Measurements from ENCODE around the gene JAK2. TPM values are rescaled to one million over a fixed set of nuclear protein-coding genes. Genes with fewer than 3 reads are reported as not detected.

JAK2 gene
- total and polyA plus RNA-seq, 2 experiments from 2014 or later, result 14.3 to 17.1 TPM

GRCh38 chr9:5113523-5113922 lies 128.5 kb downstream of the JAK2 start:
- Histone ChIP-seq H3K4me2 (no peak overlapping the region), H3K9me3 (ENCODE audit: low read depth) (no peaks in the 10 kb centered on the region)

GRCh38 chr9:5113994-5114748 lies 129.1 kb downstream of the JAK2 start:
- WGBS (ENCODE audit: low lambda C conversion rate, missing lambda C conversion rate), result 96% methylated on average over 22 of the region's 22 CpGs
- no peaks in the 10 kb centered on the region for H3K27me3 ChIP-seq
- H3K4me3 ChIP-seq, result no peak overlapping the region

More at GRCh38 chr9:5113523-5113922, 128.5 kb downstream of the JAK2 start:
- Histone ChIP-seq H3K27ac (no peak overlapping the region), H3K4me3 (no peak overlapping the region), H4K20me1 (ENCODE audit: insufficient read depth, poor library complexity, severe bottlenecking) (no peaks in the 10 kb centered on the region), H2AFZ (no peak overlapping the region), H3K36me3 (replicated peaks; ENCODE audit: insufficient read depth, low read depth) (no peaks in the 10 kb centered on the region), H3K27me3 (no peaks in the 10 kb centered on the region), H3K4me1 (ENCODE audit: insufficient read depth) (no peaks in the 10 kb centered on the region), H3K9me2 (replicated peaks; ENCODE audit: insufficient read depth) (no peaks in the 10 kb centered on the region), H3K79me2 (no peaks in the 10 kb centered on the region)
- 97% methylated on average over 10 of the region's 10 CpGs for WGBS (ENCODE audit: low lambda C conversion rate, missing lambda C conversion rate)
- no peak for DNase-seq (ENCODE audit: low spot score)
- TF ChIP-seq CTCF (IDR thresholded peaks at IDR 0.05; ENCODE audit: poor library complexity), result no peak
- TF ChIP-seq EZH2 (IDR thresholded peaks at IDR 0.05; ENCODE audit: borderline replicate concordance), result no peak
- TF ChIP-seq EZH2phosphoT487 (IDR thresholded peaks at IDR 0.05; ENCODE audit: low read depth, severe bottlenecking, unreplicated experiment), result no peak

GRCh38 chr9:5122116-5122515 lies 137.0 kb downstream of the JAK2 start:
- Histone ChIP-seq H3K36me3 (replicated peaks; ENCODE audit: insufficient read depth, low read depth) (no peaks in the 10 kb centered on the region), H3K27me3 (no peaks in the 10 kb centered on the region), H3K4me1 (ENCODE audit: insufficient read depth) (no peaks in the 10 kb centered on the region), H3K4me2 (no peak overlapping the region), H3K79me2 (no peaks in the 10 kb centered on the region), H3K9me3 (ENCODE audit: low read depth) (no peaks in the 10 kb centered on the region), H3K9me2 (replicated peaks; ENCODE audit: insufficient read depth) (no peaks in the 10 kb centered on the region), H3K4me3 (no peak overlapping the region), H2AFZ (no peak overlapping the region), H3K27ac (no peak overlapping the region), H4K20me1 (ENCODE audit: insufficient read depth, poor library complexity, severe bottlenecking) (no peaks in the 10 kb centered on the region)
- TF ChIP-seq EZH2 (IDR thresholded peaks at IDR 0.05; ENCODE audit: borderline replicate concordance) (no peak), EZH2phosphoT487 (IDR thresholded peaks at IDR 0.05; ENCODE audit: low read depth, severe bottlenecking, unreplicated experiment) (no peak), CTCF (IDR thresholded peaks at IDR 0.05; ENCODE audit: poor library complexity) (no peak)
- WGBS (ENCODE audit: low lambda C conversion rate, missing lambda C conversion rate), result 75% methylated on average over 1 of the region's 1 CpG
- DNase-seq (ENCODE audit: low spot score), result no peak

More at GRCh38 chr9:5113994-5114748, 129.1 kb downstream of the JAK2 start:
- Histone ChIP-seq H3K4me2 (no peak overlapping the region), H3K27ac (no peak overlapping the region), H4K20me1 (ENCODE audit: insufficient read depth, poor library complexity, severe bottlenecking) (no peaks in the 10 kb centered on the region), H3K9me2 (replicated peaks; ENCODE audit: insufficient read depth) (no peaks in the 10 kb centered on the region), H3K9me3 (ENCODE audit: low read depth) (no peaks in the 10 kb centered on the region), H3K79me2 (no peaks in the 10 kb centered on the region), H2AFZ (no peak overlapping the region), H3K36me3 (replicated peaks; ENCODE audit: insufficient read depth, low read depth) (no peaks in the 10 kb centered on the region), H3K4me1 (ENCODE audit: insufficient read depth) (no peaks in the 10 kb centered on the region)
- DNase-seq (ENCODE audit: low spot score), result no peak
- TF ChIP-seq EZH2 (IDR thresholded peaks at IDR 0.05; ENCODE audit: borderline replicate concordance) (no peak), CTCF (IDR thresholded peaks at IDR 0.05; ENCODE audit: poor library complexity) (no peak), EZH2phosphoT487 (IDR thresholded peaks at IDR 0.05; ENCODE audit: low read depth, severe bottlenecking, unreplicated experiment) (no peak)
